GM12892 (cell line): ENCODE data around the gene MND1.

Source experiments
- POLR2A ChIP-seq: IDR thresholded peaks from 2 replicates; pipeline ENCODE4 v1.6.1; 2011; ENCODE audit warnings: low read depth, low read length, control low read depth
- POLR2AphosphoS5 ChIP-seq: IDR thresholded peaks from 2 replicates; pipeline ENCODE4 v1.6.1; 2011; ENCODE audit warnings: low read depth, low read length, control low read depth

- TF ChIP-seq POLR2A, result no peak
- no peak for TF ChIP-seq POLR2AphosphoS5
Observed at GRCh38 chr4:153421941-153422340, 77.5 kb downstream of the MND1 start.
